ENCODE data around the gene ARV1.
"Not testable (repeated sequence)": the region's sequence is repeated elsewhere in the genome, so short reads cannot be mapped to it uniquely, and the experiment has no call there.

ARV1 gene

GRCh38 chr1:231045286-231045685, 66.4 kb downstream of the ARV1 start:
- DNase-seq: no peak

- DNase-seq: not testable (repeated sequence)
These were observed 67.2 kb downstream of the ARV1 start for GRCh38 chr1:231045921-231046729.

- DNase-seq: no peak
These were observed 68.0 kb downstream of the ARV1 start for GRCh38 chr1:231046730-231047395.

- not testable (repeated sequence) for DNase-seq
These were observed 68.6 kb downstream of the ARV1 start for GRCh38 chr1:231047529-231047928.

- not testable (repeated sequence) for DNase-seq
These were observed 69.5 kb downstream of the ARV1 start for GRCh38 chr1:231048419-231048818.

- no peak for DNase-seq
These were observed 70.5 kb downstream of the ARV1 start for GRCh38 chr1:231049121-231049979.
